Smooth muscle cell (in vitro differentiated cells): Measurements from ENCODE around the gene UNC13B. TPM values are rescaled to one million over a fixed set of nuclear protein-coding genes. Genes with fewer than 3 reads are reported as not detected.

Experiments
- DNase-seq: peaks from one replicate; lab custom pipeline; 2025; ENCODE audit not compliant: unreplicated experiment; lab: John Stamatoyannopoulos, UW
- H2AFZ ChIP-seq: fragments of 200-600 bp; sonication (generic); 2 replicates; pipeline ENCODE4 v1.6.0; 2016; ENCODE audit warnings: antibody characterized with exemption, low read depth, mild to moderate bottlenecking
- H3F3A ChIP-seq: fragments of 200-600 bp; sonication (generic); 2 replicates; pipeline ENCODE4 v1.6.0; 2017; ENCODE audit warnings: antibody characterized with exemption, low read depth
- H3K27ac ChIP-seq: fragments of 200-600 bp; sonication (generic); 2 replicates; pipeline ENCODE4 v1.5.1; 2016; ENCODE audit warnings: low read depth, mild to moderate bottlenecking
- H3K27me3 ChIP-seq: fragments of 200-600 bp; sonication (generic); 2 replicates; pipeline ENCODE4 v1.6.1; 2016; ENCODE audit warnings: low read depth, mild to moderate bottlenecking
- H3K36me3 ChIP-seq: fragments of 200-600 bp; sonication (generic); 2 replicates; pipeline ENCODE4 v1.5.1; 2016; ENCODE audit warnings: low read depth
- H3K4me1 ChIP-seq: fragments of 200-600 bp; sonication (generic); 2 replicates; pipeline ENCODE4 v1.5.1; 2016; ENCODE audit warnings: low read depth
- H3K4me2 ChIP-seq: fragments of 200-600 bp; sonication (generic); 2 replicates; pipeline ENCODE4 v1.6.0; 2016; ENCODE audit warnings: mild to moderate bottlenecking
- H3K4me3 ChIP-seq: fragments of 200-600 bp; sonication (generic); 2 replicates; pipeline ENCODE4 v1.5.1; 2016; ENCODE audit warnings: mild to moderate bottlenecking
- H3K79me2 ChIP-seq: fragments of 200-600 bp; sonication (generic); 2 replicates; pipeline ENCODE4 v1.6.0; 2016; ENCODE audit warnings: low read depth, mild to moderate bottlenecking
- H3K9ac ChIP-seq: fragments of 200-600 bp; sonication (generic); 2 replicates; pipeline ENCODE4 v1.6.0; 2016; ENCODE audit warnings: low read depth
- H3K9me3 ChIP-seq: fragments of 200-600 bp; sonication (generic); replicated peaks from 2 replicates; pipeline ENCODE4 v1.5.1; 2016; ENCODE audit warnings: low read depth
- H4K20me1 ChIP-seq: fragments of 200-600 bp; sonication (generic); 2 replicates; pipeline ENCODE4 v1.6.0; 2016; ENCODE audit warnings: low read depth
- WGBS: methylation state at CpG from one replicate; pipeline ENCODE4 v1.1.7; 2016; ENCODE audit warnings: low lambda C conversion rate; 5-methylcytosine and 5-hydroxymethylcytosine counted together
- polyA plus RNA-seq: library from polyadenylated mRNA; unstranded; fragments of >200 nt; fragmentation: Nextera tagmentation; extraction: Ambion mirVana; gene quantifications from 2 replicates; pipeline ENCODE4 v1.2.1, GENCODE V29; 2016
- total RNA-seq: library from RNA; depleted of rRNA; stranded (reverse); fragments of >200 nt; gene quantifications from 2 replicates; pipeline ENCODE4 v1.2.3, GENCODE V29; 2014
- TF ChIP-seq, protein P1 (sequence below): fragments of 200-600 bp; sonication (generic); IDR thresholded peaks from 2 replicates; pipeline ENCODE4 v1.5.1; 2017; ENCODE audit warnings: borderline replicate concordance, mild to moderate bottlenecking, antibody characterized with exemption; ENCODE audit not compliant: insufficient read depth, poor library complexity, severe bottlenecking

Gene UNC13B
- total and polyA plus RNA-seq, 2 experiments from 2014 or later, result 9.2 to 15.1 TPM

DNA sequence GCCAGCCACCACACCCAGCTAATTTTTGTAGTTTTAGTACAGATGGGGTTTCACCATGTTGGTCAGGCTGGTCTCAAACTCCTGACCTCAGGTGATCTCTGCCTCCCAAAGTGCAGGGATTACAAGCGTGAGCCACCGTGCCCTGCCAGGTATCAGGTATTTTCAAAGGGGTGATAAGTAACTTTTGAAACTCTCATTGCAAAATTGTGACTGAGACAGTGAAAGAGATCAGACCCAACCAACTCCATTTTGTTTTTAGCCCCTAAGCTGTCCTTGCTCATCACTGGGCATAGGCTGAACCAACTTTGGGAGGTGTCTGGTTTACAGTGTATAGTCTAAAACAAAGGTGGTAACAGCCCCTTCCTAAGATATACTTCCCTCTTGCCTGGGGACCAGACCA, 29.3 kb downstream of the UNC13B start:
- Histone ChIP-seq H3K4me1 (no peaks in the 10 kb centered on the region), H3K4me2 (no peak overlapping the region), H3K9me3 (peaks cover 10% of the 10 kb centered on the region), H3K4me3 (no peak overlapping the region), H3K79me2 (no peaks in the 10 kb centered on the region), H3K27me3 (no peaks in the 10 kb centered on the region), H3K36me3 (peaks cover 3% of the 10 kb centered on the region), H3F3A (no peaks in the 10 kb centered on the region), H2AFZ (no peak overlapping the region), H4K20me1 (no peaks in the 10 kb centered on the region), H3K9ac (no peak overlapping the region), H3K27ac (no peak overlapping the region)
- DNase-seq, result no peak
- 95% methylated on average over 2 of the region's 2 CpGs for WGBS
- TF ChIP-seq, protein P1, sequence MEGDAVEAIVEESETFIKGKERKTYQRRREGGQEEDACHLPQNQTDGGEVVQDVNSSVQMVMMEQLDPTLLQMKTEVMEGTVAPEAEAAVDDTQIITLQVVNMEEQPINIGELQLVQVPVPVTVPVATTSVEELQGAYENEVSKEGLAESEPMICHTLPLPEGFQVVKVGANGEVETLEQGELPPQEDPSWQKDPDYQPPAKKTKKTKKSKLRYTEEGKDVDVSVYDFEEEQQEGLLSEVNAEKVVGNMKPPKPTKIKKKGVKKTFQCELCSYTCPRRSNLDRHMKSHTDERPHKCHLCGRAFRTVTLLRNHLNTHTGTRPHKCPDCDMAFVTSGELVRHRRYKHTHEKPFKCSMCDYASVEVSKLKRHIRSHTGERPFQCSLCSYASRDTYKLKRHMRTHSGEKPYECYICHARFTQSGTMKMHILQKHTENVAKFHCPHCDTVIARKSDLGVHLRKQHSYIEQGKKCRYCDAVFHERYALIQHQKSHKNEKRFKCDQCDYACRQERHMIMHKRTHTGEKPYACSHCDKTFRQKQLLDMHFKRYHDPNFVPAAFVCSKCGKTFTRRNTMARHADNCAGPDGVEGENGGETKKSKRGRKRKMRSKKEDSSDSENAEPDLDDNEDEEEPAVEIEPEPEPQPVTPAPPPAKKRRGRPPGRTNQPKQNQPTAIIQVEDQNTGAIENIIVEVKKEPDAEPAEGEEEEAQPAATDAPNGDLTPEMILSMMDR, result no peak

DNA sequence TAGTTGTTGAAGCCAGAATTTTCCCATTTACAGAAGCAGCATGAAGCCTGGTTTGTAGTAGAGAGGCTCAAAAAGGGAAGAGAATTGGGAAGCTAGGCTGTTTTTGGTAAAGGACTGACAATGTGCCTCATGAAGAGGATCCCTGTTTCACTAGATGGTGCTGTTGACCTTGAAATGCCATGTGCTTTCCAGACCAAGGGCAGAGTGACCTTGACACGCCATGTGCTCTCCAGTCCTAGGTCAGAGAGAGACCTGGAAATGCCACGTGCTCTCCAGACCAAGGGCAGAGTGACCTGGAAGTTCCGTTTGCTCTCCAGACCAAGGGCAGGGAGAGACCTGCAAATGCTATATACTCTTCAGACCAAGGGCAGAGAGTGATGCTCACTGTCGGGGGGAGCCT, 32.0 kb downstream of the UNC13B start:
- Histone ChIP-seq H3K9me3 (peaks cover 10% of the 10 kb centered on the region), H3K79me2 (no peaks in the 10 kb centered on the region), H3K36me3 (peaks cover 3% of the 10 kb centered on the region), H4K20me1 (no peaks in the 10 kb centered on the region), H3K27ac (no peak overlapping the region), H3K27me3 (no peaks in the 10 kb centered on the region), H3K9ac (no peak overlapping the region), H3K4me3 (no peak overlapping the region), H2AFZ (no peak overlapping the region), H3K4me2 (no peak overlapping the region), H3K4me1 (no peaks in the 10 kb centered on the region), H3F3A (no peaks in the 10 kb centered on the region)
- DNase-seq, result no peak
- TF ChIP-seq, protein P1, result no peak
- WGBS, result 97% methylated on average over 4 of the region's 4 CpGs

DNA sequence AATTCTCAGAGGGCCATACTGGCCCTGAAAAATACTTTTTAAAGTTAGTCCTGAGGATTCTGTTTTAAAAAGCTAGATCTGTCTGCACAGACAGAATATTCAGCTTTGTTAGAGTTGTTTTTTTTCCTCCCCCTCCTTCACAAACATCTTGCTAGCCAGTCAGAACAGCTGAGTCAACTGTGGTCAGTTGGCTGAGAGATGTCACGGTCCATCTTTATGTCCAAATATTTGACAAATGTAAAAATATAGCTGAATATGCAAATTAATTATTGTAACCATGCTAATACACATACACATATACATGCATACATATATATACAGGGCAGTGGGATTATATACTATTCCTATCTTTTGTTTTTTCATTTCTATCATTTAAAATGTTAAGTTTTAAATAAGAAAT, 33.9 kb downstream of the UNC13B start:
- no peak overlapping the region for H3K4me2 ChIP-seq
- no peaks in the 10 kb centered on the region for H3K27me3 ChIP-seq
- H3K9me3 ChIP-seq, result peaks cover 10% of the 10 kb centered on the region
- TF ChIP-seq, protein P1, result no peak
- no peaks in the 10 kb centered on the region for H3K4me1 ChIP-seq
- H3K79me2 ChIP-seq, result no peaks in the 10 kb centered on the region
- no peaks in the 10 kb centered on the region for H4K20me1 ChIP-seq
- 94% methylated on average over 1 of the region's 1 CpG for WGBS
- no peak overlapping the region for H3K4me3 ChIP-seq
- H3F3A ChIP-seq, result no peaks in the 10 kb centered on the region
- no peak overlapping the region for H3K9ac ChIP-seq
- no peak for DNase-seq
- H2AFZ ChIP-seq, result no peak overlapping the region
- peaks cover 3% of the 10 kb centered on the region for H3K36me3 ChIP-seq
- H3K27ac ChIP-seq, result no peak overlapping the region

DNA sequence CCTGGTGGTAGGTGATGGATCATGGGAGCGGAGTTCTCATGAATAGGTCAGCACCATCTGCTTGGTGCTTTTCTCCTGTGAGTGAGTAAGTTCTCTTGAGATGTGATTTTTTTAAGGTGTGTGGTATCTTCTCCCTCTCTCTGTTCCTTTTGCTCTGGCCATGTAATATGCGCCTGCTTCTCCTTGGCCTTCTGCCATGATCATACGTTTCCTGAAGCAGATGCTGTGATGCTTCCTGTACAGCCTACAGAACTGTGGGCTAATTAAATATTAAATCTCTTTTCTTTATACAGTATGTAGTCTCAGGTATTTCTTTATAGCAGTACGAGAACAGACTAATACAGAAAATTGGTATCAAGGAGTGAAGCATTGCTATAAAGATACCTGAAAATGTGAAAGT, 36.4 kb downstream of the UNC13B start:
- no peak overlapping the region for H3K4me3 ChIP-seq
- TF ChIP-seq, protein P1, result no peak
- no peak overlapping the region for H3K27ac ChIP-seq
- no peak overlapping the region for H3K4me2 ChIP-seq
- no peaks in the 10 kb centered on the region for H3K79me2 ChIP-seq
- H3K9ac ChIP-seq, result no peak overlapping the region
- no peak overlapping the region for H2AFZ ChIP-seq
- no peaks in the 10 kb centered on the region for H3F3A ChIP-seq
- no peaks in the 10 kb centered on the region for H3K27me3 ChIP-seq
- H4K20me1 ChIP-seq, result no peaks in the 10 kb centered on the region
- WGBS, result 95% methylated on average over 4 of the region's 4 CpGs
- DNase-seq, result no peak
- peaks cover under 1% of the 10 kb centered on the region for H3K9me3 ChIP-seq
- no peaks in the 10 kb centered on the region for H3K4me1 ChIP-seq
- no peaks in the 10 kb centered on the region for H3K36me3 ChIP-seq
